ENCODE measurements around the gene UBC. TPM values are rescaled to one million over a fixed set of nuclear protein-coding genes. Genes with fewer than 3 reads are reported as not detected.
A peak's percentile ranks its signal among the peaks of the same experiment; 100 is the strongest.

UBC gene
- total and polyA plus RNA-seq, 9 of the 15 experiments (the other 6 are each of a cell fraction or from before 2014, with no cell fraction given): 533 to 1,153 (median 813) TPM

DNA sequence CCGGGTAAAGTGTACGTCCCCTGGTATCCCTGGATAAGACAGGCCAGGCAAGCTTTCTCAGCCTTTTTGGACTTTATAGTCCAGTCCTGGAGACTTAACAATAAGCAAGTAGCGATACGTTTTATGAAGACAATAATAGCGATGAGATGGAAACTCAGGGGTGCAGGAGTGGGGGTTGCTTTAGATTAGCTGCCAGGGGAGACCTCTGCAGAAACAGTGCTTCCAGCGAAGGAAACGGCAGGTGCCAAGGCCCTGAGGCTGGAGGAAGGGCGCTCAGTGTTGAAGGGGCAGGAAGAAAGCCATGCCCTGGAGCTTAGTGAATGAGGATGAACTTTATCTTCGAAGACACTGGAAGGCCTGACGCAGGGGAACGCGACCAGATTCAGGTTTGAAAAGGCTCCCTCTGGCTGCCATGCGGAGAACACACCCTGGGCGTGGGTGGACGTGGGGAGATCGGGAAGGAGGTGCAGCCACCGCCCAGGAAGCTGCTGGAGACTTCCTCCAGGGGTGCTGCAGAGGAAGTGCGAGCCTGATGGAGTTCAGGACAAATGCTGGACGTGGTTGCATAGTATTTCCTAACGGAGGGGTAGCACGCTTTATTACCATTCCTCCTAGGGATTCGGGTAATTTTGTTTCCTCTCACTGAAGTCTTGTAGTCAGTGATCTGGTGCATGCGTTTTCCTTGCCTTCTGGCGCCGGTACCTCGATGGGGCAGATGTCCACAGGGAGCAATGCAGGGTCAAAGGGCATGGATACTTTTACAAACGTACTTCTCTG, 26.1 kb upstream of the UBC start (continued):
- TF ChIP-seq ZNF239 (CRISPR knock-in tag; IDR thresholded peaks at IDR 0.05) (no peak; the same call in 1 of the 2 replicates), CREB3 (tag; conservative IDR thresholded peaks at IDR 0.05; ENCODE audit: low read depth) (0 out of 2 replicates have a peak, but pooled peaks have one; percentile 59), XRCC4 (IDR thresholded peaks at IDR 0.05; ENCODE audit: extremely low read depth, insufficient read depth, insufficient read length) (no peak), ZBTB7A (IDR thresholded peaks at IDR 0.05; ENCODE audit: borderline replicate concordance, control insufficient read depth, low read depth, low read length) (peak; percentile 36; the same call in 1 of the 2 replicates), CREM (IDR thresholded peaks at IDR 0.05; ENCODE audit: low read depth) (peak; percentile 95), KLF6 (CRISPR knock-in tag; IDR thresholded peaks at IDR 0.05; ENCODE audit: borderline replicate concordance) (peak; percentile 37; the same call in 1 of the 2 replicates), ESRRB (CRISPR knock-in tag; IDR thresholded peaks at IDR 0.05; ENCODE audit: borderline replicate concordance) (no peak), HNRNPL (IDR thresholded peaks at IDR 0.05; ENCODE audit: low read depth, low read length) (no peak), NR2C2 (CRISPR knock-in tag; IDR thresholded peaks at IDR 0.05) (peak; percentile 90), NR2C2 (tag; IDR thresholded peaks at IDR 0.05) (peak; percentile 96), STAT5A (IDR thresholded peaks at IDR 0.05; ENCODE audit: borderline replicate concordance, low read length) (no peak), NBN (IDR thresholded peaks at IDR 0.05; ENCODE audit: low read depth) (peak; percentile 91), ZBTB17 (CRISPR knock-in tag; IDR thresholded peaks at IDR 0.05) (0 out of 2 replicates have a peak, but pooled peaks have one; percentile 50), BHLHE40 (IDR thresholded peaks at IDR 0.05; ENCODE audit: low read length) (peak; percentile 68), ZNF12 (CRISPR knock-in tag; IDR thresholded peaks at IDR 0.05) (no peak), FOXJ2 (tag; IDR thresholded peaks at IDR 0.05) (0 out of 2 replicates have a peak, but pooled peaks have one; percentile 18), ZBTB11 (CRISPR knock-in tag; IDR thresholded peaks at IDR 0.05) (peak in 1 of 3 experiments; percentile 46; a peak in 2 of 6 replicates), LARP7 (IDR thresholded peaks at IDR 0.05) (no peak), POLR2A (conservative IDR thresholded peaks at IDR 0.05) (peak; percentile 69), RAD21 (CRISPR knock-in tag; conservative IDR thresholded peaks at IDR 0.05 in 1 of 2, IDR thresholded peaks at IDR 0.05 in 1 of 2) (peak; percentile 47 to 61), CBX2 (IDR thresholded peaks at IDR 0.05; ENCODE audit: insufficient read depth, low read length, poor library complexity, severe bottlenecking) (no peak), DPF2 (IDR thresholded peaks at IDR 0.05) (peak; percentile 75)
- TF ChIP-seq, protein P1, sequence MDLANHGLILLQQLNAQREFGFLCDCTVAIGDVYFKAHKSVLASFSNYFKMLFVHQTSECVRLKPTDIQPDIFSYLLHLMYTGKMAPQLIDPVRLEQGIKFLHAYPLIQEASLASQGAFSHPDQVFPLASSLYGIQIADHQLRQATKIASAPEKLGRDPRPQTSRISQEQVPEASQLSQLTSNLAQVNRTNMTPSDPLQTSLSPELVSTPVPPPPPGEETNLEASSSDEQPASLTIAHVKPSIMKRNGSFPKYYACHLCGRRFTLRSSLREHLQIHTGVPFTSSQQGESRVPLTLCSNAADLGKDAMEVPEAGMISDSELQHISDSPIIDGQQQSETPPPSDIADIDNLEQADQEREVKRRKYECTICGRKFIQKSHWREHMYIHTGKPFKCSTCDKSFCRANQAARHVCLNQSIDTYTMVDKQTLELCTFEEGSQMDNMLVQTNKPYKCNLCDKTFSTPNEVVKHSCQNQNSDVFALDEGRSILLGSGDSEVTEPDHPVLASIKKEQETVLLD (IDR thresholded peaks at IDR 0.05): peak; percentile 49; the same call in 1 of the 2 replicates

Data from K562 (cell line).